Left renal cortex interstitium (tissue), 4 donors: Measurements from ENCODE around the gene FBXL13. TPM values are rescaled to one million over a fixed set of nuclear protein-coding genes. Genes with fewer than 3 reads are reported as not detected.

Experiments used
- DNase-seq, 4 donors: peaks; one replicate each; pipeline ENCODE4 v3.0.0-alpha.2; 2013; ENCODE audit warnings: low read depth in 4 of 4, low spot score in 2 of 4, missing footprints in 1 of 4
- polyA plus RNA-seq, 4 donors: library from polyadenylated mRNA; unstranded; fragments of 120-200 nt; gene quantifications; one replicate each; pipeline ENCODE4 v1.2.1, GENCODE V29; 2013; ENCODE audit not compliant: insufficient read length in 4 of 4

Gene FBXL13
- polyA plus RNA-seq, 4 donors: 1.5 to 4.1 (median 3.3) TPM

- DNase-seq: no peak
Observed at GRCh38 chr7:102944241-102944640, 130.4 kb downstream of the FBXL13 start.

- DNase-seq: no peak
Observed at GRCh38 chr7:102943423-102944169, 131.0 kb downstream of the FBXL13 start.

- DNase-seq: no peak
Observed at GRCh38 chr7:102942868-102943267, 131.7 kb downstream of the FBXL13 start.

GRCh38 chr7:102942181-102942866 is 132.3 kb downstream of the FBXL13 start:
- DNase-seq: no peak

- no peak for DNase-seq
Observed at GRCh38 chr7:102938679-102939078, 135.9 kb downstream of the FBXL13 start.

- DNase-seq: no peak
Observed at GRCh38 chr7:102935450-102936115, 139.0 kb downstream of the FBXL13 start.

- DNase-seq: no peak
Observed at GRCh38 chr7:102934701-102935100, 139.9 kb downstream of the FBXL13 start.

GRCh38 chr7:102934239-102934638 is 140.4 kb downstream of the FBXL13 start:
- DNase-seq: no peak

GRCh38 chr7:102933763-102934162 is 140.8 kb downstream of the FBXL13 start:
- peak in 3 of 4 donors; percentile 63 to 78 (median 77) for DNase-seq

- DNase-seq: no peak
Observed at GRCh38 chr7:102931757-102932156, 142.8 kb downstream of the FBXL13 start.

- DNase-seq: no peak
Observed at GRCh38 chr7:102927312-102927933, 147.2 kb downstream of the FBXL13 start.

GRCh38 chr7:102926783-102927140 is 147.8 kb downstream of the FBXL13 start:
- no peak for DNase-seq

- DNase-seq: no peak
Observed at GRCh38 chr7:102925976-102926782, 148.4 kb downstream of the FBXL13 start.

GRCh38 chr7:102918845-102919244 is 155.8 kb downstream of the FBXL13 start:
- no peak for DNase-seq

- no peak for DNase-seq
Observed at GRCh38 chr7:102917436-102918353, 156.9 kb downstream of the FBXL13 start.

- no peak for DNase-seq
Observed at GRCh38 chr7:102916881-102917280, 157.7 kb downstream of the FBXL13 start.

- no peak for DNase-seq
Observed at GRCh38 chr7:102916426-102916825, 158.2 kb downstream of the FBXL13 start.

- no peak for DNase-seq
Observed at GRCh38 chr7:102914585-102914984, 160.0 kb downstream of the FBXL13 start.

- no peak for DNase-seq
Observed at GRCh38 chr7:102913826-102914225, 160.8 kb downstream of the FBXL13 start.
